GM12878 (cell line): ENCODE results near the gene FAM229A. TPM values are rescaled to one million over a fixed set of nuclear protein-coding genes. Genes with fewer than 3 reads are reported as not detected.

Experiments
- ATAC-seq: fragments of 200-7000 bp; cut with Tn5 transposase; 3 replicates; pipeline ENCODE4 v1.9.1; 2020; ENCODE audit warnings: mild to moderate bottlenecking, moderate library complexity
- BruUV-seq: library from RNA; stranded (reverse); fragments of 400-500 nt; replicated peaks from 2 replicates; lab custom pipeline; 2021; lab: Mats Ljungman, UMichigan
- CTCF ChIA-PET: fragments of 300-600 bp; sonication (Branson Sonifier 250); formaldehyde crosslinking; extraction: SDS; loops from one replicate; lab custom pipeline; 2021; ENCODE audit warnings: inconsistent platforms; lab: Yijun Ruan, JAX
- POLR2A ChIA-PET: fragments of 350-600 bp; formaldehyde crosslinking; extraction: SDS; loops from one replicate; lab custom pipeline; 2021; ENCODE audit warnings: inconsistent platforms; lab: Charles Lee
- RAD21 ChIA-PET: fragments of 300-600 bp; sonication (Branson Sonifier 250); formaldehyde crosslinking; loops from one replicate; lab custom pipeline; 2023; ENCODE audit warnings: antibody characterized with exemption; ENCODE audit not compliant: unreplicated experiment; lab: Charles Lee
- SMC1A ChIA-PET: fragments of 300-600 bp; sonication (Branson Sonifier 250); formaldehyde crosslinking; loops from one replicate; lab custom pipeline; 2023; ENCODE audit not compliant: unreplicated experiment, uncharacterized antibody; lab: Charles Lee
- DNase-seq: peaks from one replicate; pipeline ENCODE4 v3.0.0-alpha.2; 2011; ENCODE audit warnings: low read depth, low spot score
- FAIRE-seq: peaks from 3 replicates; lab custom pipeline; 2011; peaks lifted over from hg19 to GRCh38; lab: Jason Lieb, UNC
- H2AFZ ChIP-seq: 2 replicates; pipeline ENCODE4 v1.6.0; 2011; ENCODE audit warnings: low read depth, low read length, control low read depth; ENCODE audit not compliant: control insufficient read depth
- H3K27ac ChIP-seq: 2 replicates; pipeline ENCODE4 v1.5.1; 2011; ENCODE audit warnings: control low read depth; ENCODE audit not compliant: control insufficient read depth, insufficient read depth
- H3K27me3 ChIP-seq, 2 experiments: replicated peaks in 1 of 2; 2 replicates each; pipeline versions ENCODE4 v1.6.0 to v1.6.1; 2011; ENCODE audit warnings: low read length in 1 of 2; ENCODE audit not compliant: control insufficient read depth in 2 of 2, insufficient read depth in 2 of 2
- H3K36me3 ChIP-seq, 2 experiments: 2 replicates each; pipeline ENCODE4 v1.5.1; 2011; ENCODE audit warnings: low read length in 1 of 2; ENCODE audit not compliant: control insufficient read depth in 2 of 2, insufficient read depth in 2 of 2
- H3K4me1 ChIP-seq: 2 replicates; pipeline ENCODE4 v1.6.1; 2011; ENCODE audit warnings: mild to moderate bottlenecking, low read length, moderate library complexity, mixed read lengths; ENCODE audit not compliant: control insufficient read depth, insufficient read depth
- H3K4me2 ChIP-seq: 2 replicates; pipeline ENCODE4 v1.6.0; 2011; ENCODE audit warnings: control low read depth; ENCODE audit not compliant: control insufficient read depth, insufficient read depth
- H3K4me3 ChIP-seq: fragments of 200-600 bp; sonication (generic); 2 replicates; pipeline ENCODE4 v1.5.1; 2016
- H3K79me2 ChIP-seq: 2 replicates; pipeline ENCODE4 v1.6.0; 2011; ENCODE audit warnings: low read length; ENCODE audit not compliant: control insufficient read depth, insufficient read depth
- H3K9ac ChIP-seq: 2 replicates; pipeline ENCODE4 v1.8.0; 2011; ENCODE audit warnings: low read length, control low read depth, mixed read lengths; ENCODE audit not compliant: control insufficient read depth, insufficient read depth
- H3K9me3 ChIP-seq: replicated peaks from 3 replicates; pipeline ENCODE4 v1.5.1; 2011; ENCODE audit warnings: mild to moderate bottlenecking, low read length; ENCODE audit not compliant: control insufficient read depth, insufficient read depth
- H4K20me1 ChIP-seq: 2 replicates; pipeline ENCODE4 v1.6.0; 2011; ENCODE audit not compliant: control insufficient read depth, insufficient read depth
- ETV6 ChIP-seq, 2 experiments: fragments of 450-650 bp in 1 of 2; IDR thresholded peaks in 1 of 2; conservative IDR thresholded peaks in 1 of 2; 2 replicates each; pipeline ENCODE4 v1.6.1; 2014; ENCODE audit warnings: antibody characterized with exemption in 1 of 2, borderline replicate concordance in 1 of 2, low read depth in 1 of 2, mild to moderate bottlenecking in 1 of 2, moderate library complexity in 1 of 2
- FOXK2 ChIP-seq: fragments of 450-650 bp; IDR thresholded peaks from 2 replicates; pipeline ENCODE4 v1.6.1; 2017; ENCODE audit warnings: mild to moderate bottlenecking, moderate library complexity
- POLR2A ChIP-seq: IDR thresholded peaks from 2 replicates; pipeline ENCODE4 v1.6.1; 2011; ENCODE audit warnings: low read depth, mild to moderate bottlenecking, low read length
- SMAD1 ChIP-seq: fragments of 450-650 bp; IDR thresholded peaks from 2 replicates; pipeline ENCODE4 v1.6.1; 2018; ENCODE audit warnings: mild to moderate bottlenecking, low read depth; ENCODE audit not compliant: partially characterized antibody
- ZNF592 ChIP-seq: fragments of 450-650 bp; IDR thresholded peaks from 2 replicates; pipeline ENCODE4 v1.6.1; 2017; ENCODE audit warnings: mild to moderate bottlenecking, moderate library complexity
- WGBS: methylation state at CpG from one replicate; pipeline ENCODE4 v1.1.6; 2016; ENCODE audit warnings: low lambda C conversion rate; ENCODE audit not compliant: insufficient replicate concordance, insufficient coverage; ENCODE audit errors: missing lambda C conversion rate; 5-methylcytosine and 5-hydroxymethylcytosine counted together
- in situ Hi-C: fragments of 300-500 bp; cut with MboI; formaldehyde crosslinking; loops from 9 replicates; pipeline ENCODE4 v1.14.3; 2018; ENCODE audit warnings: mixed read lengths
- intact Hi-C: fragments of 100-400 bp; cut with micrococcal nuclease; formaldehyde crosslinking; loops from one replicate; pipeline ENCODE4 v1.14.2; 2022; ENCODE audit not compliant: unreplicated experiment
- polyA plus RNA-seq, 11 experiments: library from polyadenylated mRNA; depleted of rRNA in 4 of 11; unstranded in 6 of 11; stranded (reverse) in 5 of 11; fragments of >200 nt; fragmentation: Nextera tagmentation in 4 of 11; fragmentation: Illumina TruSeq in 1 of 11; extraction: Ambion mirVana in 4 of 11; extraction: Trizol in 1 of 11; gene quantifications; 1 replicate in 1 of 11; 2 replicates in 10 of 11; pipeline versions ENCODE4 v1.2.1 to v1.2.3, GENCODE V29; 2011 to 2016; ENCODE audit warnings: inconsistent platforms in 2 of 11, missing spikeins in 2 of 11, low read depth in 1 of 11
- total RNA-seq, 4 experiments: library from RNA; depleted of rRNA in 3 of 4; stranded (reverse); fragments of >200 nt in 3 of 4; fragmentation: Illumina TruSeq in 1 of 4; extraction: Trizol in 1 of 4; gene quantifications; 2 replicates each; pipeline versions ENCODE4 v1.2.1 to v1.2.3, GENCODE V29; 2013 to 2021
- TF ChIP-seq, protein P1 (sequence below): fragments of 450-650 bp; formaldehyde crosslinking; IDR thresholded peaks from 2 replicates; pipeline ENCODE4 v1.4.0; 2020; ENCODE audit warnings: mild to moderate bottlenecking, moderate library complexity

The FAM229A gene
- total and polyA plus RNA-seq, 10 of the 15 experiments (the other 5 are each of a cell fraction or from before 2014, with no cell fraction given), result 0.02 to 5.3 (median 1.4) TPM; not detected in 1

GRCh38 chr1:32364836-32365235, 2.6 kb upstream of the FAM229A start (continued):
- TF ChIP-seq, protein P1, sequence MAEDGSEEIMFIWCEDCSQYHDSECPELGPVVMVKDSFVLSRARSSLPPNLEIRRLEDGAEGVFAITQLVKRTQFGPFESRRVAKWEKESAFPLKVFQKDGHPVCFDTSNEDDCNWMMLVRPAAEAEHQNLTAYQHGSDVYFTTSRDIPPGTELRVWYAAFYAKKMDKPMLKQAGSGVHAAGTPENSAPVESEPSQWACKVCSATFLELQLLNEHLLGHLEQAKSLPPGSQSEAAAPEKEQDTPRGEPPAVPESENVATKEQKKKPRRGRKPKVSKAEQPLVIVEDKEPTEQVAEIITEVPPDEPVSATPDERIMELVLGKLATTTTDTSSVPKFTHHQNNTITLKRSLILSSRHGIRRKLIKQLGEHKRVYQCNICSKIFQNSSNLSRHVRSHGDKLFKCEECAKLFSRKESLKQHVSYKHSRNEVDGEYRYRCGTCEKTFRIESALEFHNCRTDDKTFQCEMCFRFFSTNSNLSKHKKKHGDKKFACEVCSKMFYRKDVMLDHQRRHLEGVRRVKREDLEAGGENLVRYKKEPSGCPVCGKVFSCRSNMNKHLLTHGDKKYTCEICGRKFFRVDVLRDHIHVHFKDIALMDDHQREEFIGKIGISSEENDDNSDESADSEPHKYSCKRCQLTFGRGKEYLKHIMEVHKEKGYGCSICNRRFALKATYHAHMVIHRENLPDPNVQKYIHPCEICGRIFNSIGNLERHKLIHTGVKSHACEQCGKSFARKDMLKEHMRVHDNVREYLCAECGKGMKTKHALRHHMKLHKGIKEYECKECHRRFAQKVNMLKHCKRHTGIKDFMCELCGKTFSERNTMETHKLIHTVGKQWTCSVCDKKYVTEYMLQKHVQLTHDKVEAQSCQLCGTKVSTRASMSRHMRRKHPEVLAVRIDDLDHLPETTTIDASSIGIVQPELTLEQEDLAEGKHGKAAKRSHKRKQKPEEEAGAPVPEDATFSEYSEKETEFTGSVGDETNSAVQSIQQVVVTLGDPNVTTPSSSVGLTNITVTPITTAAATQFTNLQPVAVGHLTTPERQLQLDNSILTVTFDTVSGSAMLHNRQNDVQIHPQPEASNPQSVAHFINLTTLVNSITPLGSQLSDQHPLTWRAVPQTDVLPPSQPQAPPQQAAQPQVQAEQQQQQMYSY (CRISPR knock-in tag), result no peak
- TF ChIP-seq FOXK2 (no peak), ETV6 (conservative IDR thresholded peaks at IDR 0.05 in 1 of 2, IDR thresholded peaks at IDR 0.05 in 1 of 2; ENCODE audit: borderline replicate concordance in 1 of 2, low read depth in 1 of 2) (no peak), SMAD1 (no peak)

GRCh38 chr1:32363713-32364112, 1.4 kb upstream of the FAM229A start:
- Histone ChIP-seq H2AFZ (no peak overlapping the region), H3K27ac (no peak overlapping the region), H3K4me3 (no peak overlapping the region), H3K79me2 (no peaks in the 10 kb centered on the region), H3K4me2 (no peak overlapping the region), H3K9ac (no peak overlapping the region), H3K4me1 (peaks cover 7% of the 10 kb centered on the region), H4K20me1 (no peaks in the 10 kb centered on the region), H3K36me3 (peaks cover 3 to 10% of the 10 kb centered on the region in 2 experiments), H3K9me3 (no peaks in the 10 kb centered on the region), H3K27me3 (no peaks in the 10 kb centered on the region)
- SMC1A ChIA-PET, result interaction anchor here (0.5 kb wide), 1 partner anchor 153 kb away, joined by 3 read pairs; no protein-coding TSS in a partner anchor
- POLR2A ChIA-PET, result no interaction called here
- CTCF ChIA-PET, result interaction anchor here (2.6 kb wide), 1 partner anchor 11 kb away, joined by 7 read pairs; no protein-coding TSS in a partner anchor
- DNase-seq, result no peak
- intact Hi-C loops, result no loop called here
- RAD21 ChIA-PET, result no interaction called here
- no TSS peak for BruUV-seq
- in situ Hi-C loops, result no loop called here
- 98% methylated on average over 12 of the region's 12 CpGs for WGBS
- no peak for ATAC-seq
- no peak for TF ChIP-seq ZNF592
- peak; percentile 34; the same call in 1 of the 2 replicates for TF ChIP-seq POLR2A
- no peak for FAIRE-seq
